Measurements from ENCODE around the gene RNASE4. TPM values are rescaled to one million over a fixed set of nuclear protein-coding genes. Genes with fewer than 3 reads are reported as not detected.
"Not testable (repeated sequence)": the region's sequence is repeated elsewhere in the genome, so short reads cannot be mapped to it uniquely, and the experiment has no call there.

The RNASE4 gene
- total RNA-seq, 1 donor from 2014 or later: 1.7 TPM

DNA sequence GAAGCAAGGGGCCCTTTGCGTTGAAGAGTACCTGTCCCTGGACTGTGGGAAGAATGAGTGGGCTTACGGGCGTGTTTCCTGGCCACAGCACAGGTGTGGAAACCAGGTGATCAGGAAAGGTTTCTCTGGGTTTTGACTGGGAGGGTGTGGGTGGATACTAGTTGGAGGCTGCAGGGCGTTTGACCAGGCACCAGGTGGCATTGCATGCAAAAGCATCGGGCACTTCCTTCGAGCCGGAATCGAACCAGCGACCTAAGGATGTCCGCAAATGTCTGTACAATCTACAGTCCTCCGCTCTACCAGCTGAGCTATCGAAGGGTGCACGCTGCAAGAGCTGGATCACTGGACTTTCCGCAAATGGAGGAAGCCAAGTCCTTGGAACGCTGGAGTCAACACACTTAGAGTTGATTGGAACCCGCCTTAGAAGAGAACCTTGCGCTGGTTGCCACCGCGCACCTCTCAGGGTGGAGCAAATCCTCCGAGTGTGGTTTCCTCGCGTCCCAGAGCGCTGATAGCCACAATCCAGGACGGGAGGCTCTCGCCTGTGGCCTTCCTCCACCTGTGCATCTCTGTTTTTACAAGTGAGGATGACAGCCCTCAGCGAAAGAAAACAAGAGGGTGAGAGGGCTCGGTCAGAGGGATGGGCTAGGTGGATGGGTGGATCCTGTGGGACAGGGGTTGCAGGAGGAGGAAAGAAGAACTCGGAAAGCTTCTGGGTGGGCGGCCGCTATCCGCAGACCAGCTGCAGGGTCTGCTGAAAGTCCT, 21.2 kb upstream of the RNASE4 start:
- TF ChIP-seq CTCF (IDR thresholded peaks at IDR 0.05; ENCODE audit: partially characterized antibody, unreplicated experiment): no peak
- Mint-ChIP-seq H3K36me3 (ENCODE audit: unreplicated experiment) (no peaks in the 10 kb centered on the region), H3K27me3 (ENCODE audit: unreplicated experiment) (peaks cover 13% of the 10 kb centered on the region), H3K27ac (ENCODE audit: unreplicated experiment) (no peak overlapping the region), H3K4me3 (ENCODE audit: unreplicated experiment) (peak overlapping the region; percentile 75), H3K4me1 (ENCODE audit: low read depth, unreplicated experiment) (no peaks in the 10 kb centered on the region), H3K9me3 (ENCODE audit: unreplicated experiment) (peaks cover 10% of the 10 kb centered on the region)
- DNase-seq: peak; percentile 51

GRCh38 chr14:20666400-20666961, 17.9 kb upstream of the RNASE4 start:
- peaks cover 11% of the 10 kb centered on the region for H3K27me3 Mint-ChIP-seq (ENCODE audit: unreplicated experiment)
- H3K9me3 Mint-ChIP-seq (ENCODE audit: unreplicated experiment); H3K27ac Mint-ChIP-seq (ENCODE audit: unreplicated experiment); H3K4me3 Mint-ChIP-seq (ENCODE audit: unreplicated experiment); H3K4me1 Mint-ChIP-seq (ENCODE audit: low read depth, unreplicated experiment); DNase-seq; H3K36me3 Mint-ChIP-seq (ENCODE audit: unreplicated experiment): not testable (repeated sequence)

DNA sequence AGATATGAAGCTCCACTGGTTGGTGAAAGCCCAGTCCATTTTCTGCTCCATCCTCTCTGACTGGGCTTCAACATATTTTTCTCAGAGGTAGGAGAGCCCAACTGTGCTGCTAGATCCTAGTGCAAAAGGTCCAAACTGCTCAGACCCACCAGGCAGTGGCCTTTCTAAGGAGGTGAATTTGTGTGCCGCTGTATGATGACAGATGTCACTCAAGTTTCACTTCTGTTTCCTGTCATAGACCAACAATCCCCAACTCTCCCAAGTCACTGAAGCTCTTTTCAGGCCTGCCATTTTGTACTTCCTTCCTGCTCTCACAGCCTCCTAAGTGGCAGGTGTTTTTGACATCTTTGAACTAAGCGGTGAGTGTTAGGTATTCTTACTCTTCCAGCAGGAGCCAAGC, 16.4 kb upstream of the RNASE4 start:
- H3K4me1 Mint-ChIP-seq (ENCODE audit: low read depth, unreplicated experiment): no peaks in the 10 kb centered on the region
- no peaks in the 10 kb centered on the region for H3K36me3 Mint-ChIP-seq (ENCODE audit: unreplicated experiment)
- TF ChIP-seq CTCF (IDR thresholded peaks at IDR 0.05; ENCODE audit: partially characterized antibody, unreplicated experiment): no peak
- no peak overlapping the region for H3K4me3 Mint-ChIP-seq (ENCODE audit: unreplicated experiment)
- no peak for DNase-seq
- H3K27ac Mint-ChIP-seq (ENCODE audit: unreplicated experiment): no peak overlapping the region
- peaks cover 3% of the 10 kb centered on the region for H3K9me3 Mint-ChIP-seq (ENCODE audit: unreplicated experiment)
- peaks cover 11% of the 10 kb centered on the region for H3K27me3 Mint-ChIP-seq (ENCODE audit: unreplicated experiment)

- H3K36me3 Mint-ChIP-seq (ENCODE audit: unreplicated experiment): no peaks in the 10 kb centered on the region
- H3K4me3 Mint-ChIP-seq (ENCODE audit: unreplicated experiment): no peak overlapping the region
- peaks cover 2% of the 10 kb centered on the region for H3K27me3 Mint-ChIP-seq (ENCODE audit: unreplicated experiment)
- DNase-seq: no peak
- TF ChIP-seq CTCF (IDR thresholded peaks at IDR 0.05; ENCODE audit: partially characterized antibody, unreplicated experiment): no peak
- peaks cover 2% of the 10 kb centered on the region for H3K9me3 Mint-ChIP-seq (ENCODE audit: unreplicated experiment)
- no peaks in the 10 kb centered on the region for H3K4me1 Mint-ChIP-seq (ENCODE audit: low read depth, unreplicated experiment)
- H3K27ac Mint-ChIP-seq (ENCODE audit: unreplicated experiment): no peak overlapping the region
Observed at GRCh38 chr14:20668969-20669368, 15.4 kb upstream of the RNASE4 start.

- Mint-ChIP-seq H3K9me3 (ENCODE audit: unreplicated experiment) (peaks cover 5% of the 10 kb centered on the region), H3K27me3 (ENCODE audit: unreplicated experiment) (no peaks in the 10 kb centered on the region), H3K27ac (ENCODE audit: unreplicated experiment) (no peak overlapping the region), H3K4me1 (ENCODE audit: low read depth, unreplicated experiment) (no peaks in the 10 kb centered on the region), H3K4me3 (ENCODE audit: unreplicated experiment) (no peak overlapping the region), H3K36me3 (ENCODE audit: unreplicated experiment) (no peaks in the 10 kb centered on the region)
- TF ChIP-seq CTCF (IDR thresholded peaks at IDR 0.05; ENCODE audit: partially characterized antibody, unreplicated experiment): no peak
- DNase-seq: no peak
Observed at GRCh38 chr14:20671597-20672283, 12.6 kb upstream of the RNASE4 start.
